PC-9 (cell line): ENCODE results near the gene CDKN2C.

Experiments used
- EZH2 ChIP-seq: fragments of 200-600 bp; sonication (generic); IDR thresholded peaks from 2 replicates; pipeline ENCODE4 v1.8.0; 2017; ENCODE audit warnings: antibody characterized with exemption, low read depth
- TF ChIP-seq, protein P1 (sequence below): fragments of 200-600 bp; sonication (generic); conservative IDR thresholded peaks from 2 replicates; pipeline ENCODE4 v1.6.1; 2017; ENCODE audit warnings: mixed run types, antibody characterized with exemption, mild to moderate bottlenecking, moderate library complexity

DNA sequence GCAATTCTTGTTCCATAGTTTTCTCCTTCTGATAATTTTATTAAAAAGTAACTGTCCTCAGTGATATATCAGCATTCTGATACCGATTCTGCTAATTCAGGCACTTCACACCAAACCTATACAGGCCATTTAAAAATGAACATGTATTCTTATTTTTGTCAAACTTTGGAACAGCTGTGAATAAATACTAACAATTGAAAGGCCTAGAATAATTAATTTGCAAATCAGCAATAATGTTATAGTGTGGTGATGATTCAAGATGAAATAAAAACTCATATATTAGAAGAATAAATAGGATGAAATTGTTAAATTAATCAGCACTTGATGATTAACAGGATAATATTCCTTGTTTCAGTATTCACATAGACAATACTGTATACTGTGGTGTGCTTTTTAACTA, 9.9 kb downstream of the CDKN2C start:
- TF ChIP-seq, protein P1, sequence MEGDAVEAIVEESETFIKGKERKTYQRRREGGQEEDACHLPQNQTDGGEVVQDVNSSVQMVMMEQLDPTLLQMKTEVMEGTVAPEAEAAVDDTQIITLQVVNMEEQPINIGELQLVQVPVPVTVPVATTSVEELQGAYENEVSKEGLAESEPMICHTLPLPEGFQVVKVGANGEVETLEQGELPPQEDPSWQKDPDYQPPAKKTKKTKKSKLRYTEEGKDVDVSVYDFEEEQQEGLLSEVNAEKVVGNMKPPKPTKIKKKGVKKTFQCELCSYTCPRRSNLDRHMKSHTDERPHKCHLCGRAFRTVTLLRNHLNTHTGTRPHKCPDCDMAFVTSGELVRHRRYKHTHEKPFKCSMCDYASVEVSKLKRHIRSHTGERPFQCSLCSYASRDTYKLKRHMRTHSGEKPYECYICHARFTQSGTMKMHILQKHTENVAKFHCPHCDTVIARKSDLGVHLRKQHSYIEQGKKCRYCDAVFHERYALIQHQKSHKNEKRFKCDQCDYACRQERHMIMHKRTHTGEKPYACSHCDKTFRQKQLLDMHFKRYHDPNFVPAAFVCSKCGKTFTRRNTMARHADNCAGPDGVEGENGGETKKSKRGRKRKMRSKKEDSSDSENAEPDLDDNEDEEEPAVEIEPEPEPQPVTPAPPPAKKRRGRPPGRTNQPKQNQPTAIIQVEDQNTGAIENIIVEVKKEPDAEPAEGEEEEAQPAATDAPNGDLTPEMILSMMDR = no peak
- TF ChIP-seq EZH2 = no peak
